ENCODE results near the gene NFIB. TPM values are rescaled to one million over a fixed set of nuclear protein-coding genes. Genes with fewer than 3 reads are reported as not detected.

Gene NFIB
- total and polyA plus RNA-seq, 5 donors = 22.5 to 143 (median 134) TPM

GRCh38 chr9:14165376-14166035, 148.4 kb downstream of the NFIB start:
- Histone ChIP-seq H3K27me3 (ENCODE audit: control insufficient read depth, insufficient read depth) (no peaks in the 10 kb centered on the region), H3K4me3 (ENCODE audit: low read length) (no peak overlapping the region), H3K9me3 (ENCODE audit: control insufficient read depth, low read length) (no peaks in the 10 kb centered on the region), H3K27ac (ENCODE audit: low read length) (no peak overlapping the region), H3K4me1 (ENCODE audit: control insufficient read depth, insufficient read depth, low read length) (peaks cover 10% of the 10 kb centered on the region)
- no peak for DNase-seq
- intact Hi-C loops (cut with DNase I) = no loop called here
- ATAC-seq = no peak
- WGBS = 75% methylated on average over 4 of the region's 4 CpGs

GRCh38 chr9:14164908-14165307, 149.0 kb downstream of the NFIB start:
- Histone ChIP-seq H3K9me3 (ENCODE audit: control insufficient read depth, low read length) (no peaks in the 10 kb centered on the region), H3K4me1 (ENCODE audit: control insufficient read depth, insufficient read depth, low read length) (peaks cover 8% of the 10 kb centered on the region), H3K4me3 (ENCODE audit: low read length) (no peak overlapping the region), H3K27me3 (ENCODE audit: control insufficient read depth, insufficient read depth) (no peaks in the 10 kb centered on the region), H3K27ac (ENCODE audit: low read length) (no peak overlapping the region)
- intact Hi-C loops (cut with DNase I) = no loop called here
- DNase-seq (no peak), ATAC-seq (no peak)
- 83% methylated on average over 1 of the region's 1 CpG for WGBS

- DNase-seq (no peak), ATAC-seq (no peak)
- H3K9me3 ChIP-seq (ENCODE audit: control insufficient read depth, low read length) = no peaks in the 10 kb centered on the region
- intact Hi-C loops (cut with DNase I) = no loop called here
- no peak overlapping the region for H3K4me3 ChIP-seq (ENCODE audit: low read length)
- H3K4me1 ChIP-seq (ENCODE audit: control insufficient read depth, insufficient read depth, low read length) = peaks cover 10% of the 10 kb centered on the region
- WGBS = 71% methylated on average over 4 of the region's 4 CpGs
- H3K27me3 ChIP-seq (ENCODE audit: control insufficient read depth, insufficient read depth) = no peaks in the 10 kb centered on the region
- H3K27ac ChIP-seq (ENCODE audit: low read length) = no peak overlapping the region
Measured at GRCh38 chr9:14159440-14160216, 154.3 kb downstream of the NFIB start.

- H3K4me3 ChIP-seq (ENCODE audit: low read length) = no peak overlapping the region
- H3K4me1 ChIP-seq (ENCODE audit: control insufficient read depth, insufficient read depth, low read length) = peaks cover 10% of the 10 kb centered on the region
- no peak for DNase-seq
- peak in 1 of 2 donors; percentile 67 for ATAC-seq
- WGBS = 83% methylated on average over 1 of the region's 1 CpG
- no peaks in the 10 kb centered on the region for H3K9me3 ChIP-seq (ENCODE audit: control insufficient read depth, low read length)
- intact Hi-C loops (cut with DNase I) = no loop called here
- no peak overlapping the region for H3K27ac ChIP-seq (ENCODE audit: low read length)
- no peaks in the 10 kb centered on the region for H3K27me3 ChIP-seq (ENCODE audit: control insufficient read depth, insufficient read depth)
Measured at GRCh38 chr9:14158916-14159315, 155.0 kb downstream of the NFIB start.

GRCh38 chr9:14158136-14158813, 155.7 kb downstream of the NFIB start:
- 83% methylated on average over 2 of the region's 2 CpGs for WGBS
- H3K27me3 ChIP-seq (ENCODE audit: control insufficient read depth, insufficient read depth) = no peaks in the 10 kb centered on the region
- no peaks in the 10 kb centered on the region for H3K9me3 ChIP-seq (ENCODE audit: control insufficient read depth, low read length)
- no peak overlapping the region for H3K27ac ChIP-seq (ENCODE audit: low read length)
- H3K4me1 ChIP-seq (ENCODE audit: control insufficient read depth, insufficient read depth, low read length) = peaks cover 10% of the 10 kb centered on the region
- no peak overlapping the region for H3K4me3 ChIP-seq (ENCODE audit: low read length)
- ATAC-seq (no peak), DNase-seq (no peak)
- intact Hi-C loops (cut with DNase I) = no loop called here

DNA sequence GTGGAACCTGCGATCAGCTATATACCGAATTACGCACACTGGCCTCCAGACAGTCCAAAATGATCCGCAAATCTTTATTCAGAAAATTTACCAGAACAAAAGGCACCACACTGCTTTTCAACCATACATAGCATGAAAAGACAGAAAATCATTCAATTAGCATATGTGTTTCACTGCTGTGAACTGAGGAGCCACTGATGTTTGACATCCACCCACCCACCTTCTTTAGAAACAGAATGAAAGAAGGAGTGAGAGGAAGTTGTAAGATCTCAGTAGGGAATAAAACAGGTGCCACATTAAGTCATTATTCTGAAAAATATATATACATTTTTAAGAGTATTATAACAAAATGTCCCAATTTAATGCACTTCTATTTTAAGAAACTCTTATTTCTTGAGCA, 156.8 kb downstream of the NFIB start:
- 98% methylated on average over 4 of the region's 4 CpGs for WGBS
- H3K9me3 ChIP-seq (ENCODE audit: control insufficient read depth, low read length) = no peaks in the 10 kb centered on the region
- H3K4me3 ChIP-seq (ENCODE audit: low read length) = no peak overlapping the region
- ATAC-seq (no peak), DNase-seq (no peak)
- peaks cover 10% of the 10 kb centered on the region for H3K4me1 ChIP-seq (ENCODE audit: control insufficient read depth, insufficient read depth, low read length)
- intact Hi-C loops (cut with DNase I) = no loop called here
- H3K27ac ChIP-seq (ENCODE audit: low read length) = no peak overlapping the region
- no peaks in the 10 kb centered on the region for H3K27me3 ChIP-seq (ENCODE audit: control insufficient read depth, insufficient read depth)

DNA sequence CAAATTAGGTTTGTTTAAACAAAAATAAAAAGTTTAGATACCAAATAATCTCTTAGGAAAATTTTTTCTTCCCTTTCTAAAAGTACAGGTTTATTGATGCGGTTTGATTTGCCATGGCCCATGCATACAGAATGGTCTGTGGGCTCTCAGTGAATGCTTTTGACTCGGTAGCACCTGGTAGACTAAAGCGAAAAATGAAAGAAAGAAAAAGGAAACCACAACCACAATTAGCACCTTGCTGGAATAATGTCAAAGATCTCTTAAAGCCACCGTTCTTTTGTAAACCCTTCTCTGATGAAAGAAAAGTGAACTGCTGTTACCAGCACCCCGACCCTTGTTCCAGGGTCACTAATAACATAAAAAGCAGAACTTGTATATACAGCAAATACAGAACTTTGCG, 157.9 kb downstream of the NFIB start:
- WGBS = 71% methylated on average over 6 of the region's 6 CpGs
- DNase-seq = no peak
- ATAC-seq = no peak
- intact Hi-C loops (cut with DNase I) = no loop called here
- no peak overlapping the region for H3K27ac ChIP-seq (ENCODE audit: low read length)
- H3K27me3 ChIP-seq (ENCODE audit: control insufficient read depth, insufficient read depth) = no peaks in the 10 kb centered on the region
- no peak overlapping the region for H3K4me3 ChIP-seq (ENCODE audit: low read length)
- no peaks in the 10 kb centered on the region for H3K9me3 ChIP-seq (ENCODE audit: control insufficient read depth, low read length)
- H3K4me1 ChIP-seq (ENCODE audit: control insufficient read depth, insufficient read depth, low read length) = peaks cover 10% of the 10 kb centered on the region

DNA sequence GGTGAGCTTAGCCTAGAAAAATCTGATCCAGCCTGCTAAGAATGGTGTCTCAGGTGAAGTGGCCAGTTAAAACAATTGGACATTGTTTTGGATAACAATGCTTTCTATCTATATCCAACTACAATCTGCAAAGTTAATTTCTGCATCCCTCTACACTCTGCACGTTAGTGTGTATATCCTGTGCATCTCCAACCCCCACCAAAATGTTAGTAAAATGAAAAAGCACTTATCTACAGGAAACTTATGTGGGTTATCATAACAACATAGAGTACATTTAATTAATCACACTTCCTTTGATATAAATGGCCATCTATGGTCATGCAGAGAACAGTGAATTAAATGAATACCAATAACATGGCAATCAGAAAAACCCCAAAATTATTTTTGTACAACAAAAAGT, 158.7 kb downstream of the NFIB start:
- no peak overlapping the region for H3K4me3 ChIP-seq (ENCODE audit: low read length)
- H3K27me3 ChIP-seq (ENCODE audit: control insufficient read depth, insufficient read depth) = no peaks in the 10 kb centered on the region
- intact Hi-C loops (cut with DNase I) = no loop called here
- H3K4me1 ChIP-seq (ENCODE audit: control insufficient read depth, insufficient read depth, low read length) = peaks cover 10% of the 10 kb centered on the region
- no peak for DNase-seq
- no peaks in the 10 kb centered on the region for H3K9me3 ChIP-seq (ENCODE audit: control insufficient read depth, low read length)
- no peak overlapping the region for H3K27ac ChIP-seq (ENCODE audit: low read length)
- peak in 1 of 2 donors; percentile 62 for ATAC-seq
- 25% methylated on average over 1 of the region's 1 CpG for WGBS

GRCh38 chr9:14153310-14153720, 160.6 kb downstream of the NFIB start:
- no peak overlapping the region for H3K4me3 ChIP-seq (ENCODE audit: low read length)
- intact Hi-C loops (cut with DNase I) = no loop called here
- H3K4me1 ChIP-seq (ENCODE audit: control insufficient read depth, insufficient read depth, low read length) = peaks cover 5% of the 10 kb centered on the region
- ATAC-seq = peak in 1 of 2 donors; percentile 34
- H3K9me3 ChIP-seq (ENCODE audit: control insufficient read depth, low read length) = no peaks in the 10 kb centered on the region
- H3K27me3 ChIP-seq (ENCODE audit: control insufficient read depth, insufficient read depth) = no peaks in the 10 kb centered on the region
- no peak overlapping the region for H3K27ac ChIP-seq (ENCODE audit: low read length)
- no peak for DNase-seq
- WGBS = 41% methylated on average over 3 of the region's 3 CpGs

GRCh38 chr9:14151451-14151850, 162.5 kb downstream of the NFIB start:
- intact Hi-C loops (cut with DNase I) = no loop called here
- peak; percentile 41 to 45 for ATAC-seq

GRCh38 chr9:14148501-14149103, 165.3 kb downstream of the NFIB start:
- H3K27me3 ChIP-seq (ENCODE audit: control insufficient read depth, insufficient read depth) = no peaks in the 10 kb centered on the region
- intact Hi-C loops (cut with DNase I) = no loop called here
- H3K27ac ChIP-seq (ENCODE audit: low read length) = no peak overlapping the region
- 83% methylated on average over 3 of the region's 3 CpGs for WGBS
- ATAC-seq (no peak), DNase-seq (no peak)
- H3K4me1 ChIP-seq (ENCODE audit: control insufficient read depth, insufficient read depth, low read length) = no peaks in the 10 kb centered on the region
- H3K9me3 ChIP-seq (ENCODE audit: control insufficient read depth, low read length) = no peaks in the 10 kb centered on the region
- H3K4me3 ChIP-seq (ENCODE audit: low read length) = no peak overlapping the region

More at GRCh38 chr9:14151451-14151850, 162.5 kb downstream of the NFIB start:
- 61% methylated on average over 3 of the region's 3 CpGs for WGBS
- no peak for DNase-seq
- Histone ChIP-seq H3K4me1 (ENCODE audit: control insufficient read depth, insufficient read depth, low read length) (peaks cover 4% of the 10 kb centered on the region), H3K9me3 (ENCODE audit: control insufficient read depth, low read length) (no peaks in the 10 kb centered on the region), H3K27ac (ENCODE audit: low read length) (no peak overlapping the region), H3K4me3 (ENCODE audit: low read length) (no peak overlapping the region), H3K27me3 (ENCODE audit: control insufficient read depth, insufficient read depth) (no peaks in the 10 kb centered on the region)
